ENCODE results near the gene C11orf65. TPM values are rescaled to one million over a fixed set of nuclear protein-coding genes. Genes with fewer than 3 reads are reported as not detected.

The C11orf65 gene
- total RNA-seq, 1 donor from 2014 or later: 1.5 TPM

DNA sequence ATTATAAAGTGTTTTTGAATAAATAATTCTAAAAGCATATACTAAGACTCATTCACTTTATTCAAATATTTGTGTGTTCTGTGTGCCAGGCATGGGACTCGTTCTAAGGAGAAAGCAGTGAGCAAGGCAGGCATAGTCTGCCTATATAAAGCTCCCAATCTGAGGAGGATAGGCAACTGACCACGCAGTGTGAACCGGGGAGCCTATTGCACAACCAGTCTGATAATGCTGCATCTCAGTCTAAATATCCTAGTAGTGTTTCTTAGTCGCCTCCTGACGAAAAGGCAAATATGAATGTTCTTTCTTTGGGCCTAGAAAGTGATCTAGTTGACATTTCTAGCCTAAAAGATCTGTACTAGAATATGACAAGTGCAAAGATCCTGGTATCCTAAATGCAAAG lies 98.3 kb downstream of the C11orf65 start:
- DNase-seq: no peak

DNA sequence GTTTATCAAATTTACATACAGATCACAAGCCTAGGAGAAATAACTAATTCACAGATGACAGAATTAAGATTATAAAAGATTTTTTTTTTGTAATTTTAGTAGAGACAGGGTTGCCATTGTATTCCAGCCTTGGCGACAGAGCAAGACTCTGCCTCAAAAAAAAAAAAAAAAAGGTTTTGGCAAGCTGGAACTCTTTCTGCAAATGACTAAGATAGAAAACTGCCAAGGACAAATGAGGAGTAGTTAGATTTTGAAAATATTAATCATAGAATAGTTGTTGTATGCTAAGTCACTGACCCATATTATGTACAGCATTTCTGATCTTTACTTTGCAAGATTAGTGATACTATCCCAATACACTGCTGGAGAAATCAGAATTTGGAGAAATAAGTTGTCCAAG lies 99.2 kb downstream of the C11orf65 start:
- DNase-seq: no peak

DNA sequence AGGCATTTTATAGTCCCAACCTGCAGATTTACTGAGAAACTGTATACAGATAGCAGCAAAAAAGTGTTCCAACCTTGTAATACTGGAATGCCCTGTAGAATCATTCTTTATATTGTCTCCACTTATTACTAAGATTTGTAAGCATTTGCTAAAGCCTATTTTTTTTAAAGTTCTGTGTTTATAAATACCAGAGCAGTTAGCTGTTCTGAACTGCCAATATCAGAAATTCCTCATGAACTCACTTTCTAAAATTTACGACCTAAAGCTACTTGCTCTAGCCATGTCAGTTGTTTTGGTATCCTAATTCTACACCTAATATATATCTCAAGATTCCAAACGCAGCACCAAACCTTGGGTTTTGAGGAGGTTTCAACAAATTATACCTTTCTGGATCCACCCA lies 103.2 kb downstream of the C11orf65 start:
- no peak for DNase-seq

DNA sequence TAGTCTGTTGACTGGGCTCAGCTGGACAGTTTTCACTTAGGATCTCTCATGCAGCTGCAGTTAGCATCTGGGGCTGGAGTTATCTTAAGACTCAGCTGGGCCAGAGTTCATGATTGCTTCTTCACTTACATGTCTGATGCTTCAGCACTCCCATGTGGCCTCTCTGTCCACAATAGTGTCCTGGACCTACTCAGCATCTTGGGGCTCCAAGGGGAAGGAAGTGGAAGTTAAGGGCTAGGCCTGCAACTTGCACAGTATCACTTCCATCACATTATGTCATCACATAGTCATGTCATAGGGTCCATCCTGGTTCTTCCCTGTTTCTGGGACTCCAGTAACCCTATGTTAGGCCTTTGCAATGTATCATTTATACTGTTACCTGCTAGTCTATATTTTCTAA lies 115.9 kb downstream of the C11orf65 start:
- DNase-seq: no peak

DNA sequence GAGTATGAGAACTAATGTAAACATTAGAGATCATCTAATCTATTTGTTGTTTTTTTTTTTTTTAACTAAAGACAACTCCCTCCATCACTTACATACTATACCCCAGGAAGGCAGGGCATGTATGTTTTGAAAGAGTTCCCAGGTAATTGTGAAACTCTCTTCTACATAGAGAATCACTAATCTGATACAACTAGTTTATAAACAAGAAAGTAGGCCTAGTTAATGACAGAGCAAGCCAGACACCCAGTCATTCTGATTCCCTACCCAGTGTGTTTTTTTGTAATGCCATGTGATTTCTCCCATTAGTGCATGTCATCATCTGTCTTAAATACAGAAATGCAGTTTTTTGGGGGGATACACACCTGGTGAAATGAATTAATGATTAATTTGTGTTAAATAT lies 120.9 kb downstream of the C11orf65 start:
- no peak for DNase-seq

DNA sequence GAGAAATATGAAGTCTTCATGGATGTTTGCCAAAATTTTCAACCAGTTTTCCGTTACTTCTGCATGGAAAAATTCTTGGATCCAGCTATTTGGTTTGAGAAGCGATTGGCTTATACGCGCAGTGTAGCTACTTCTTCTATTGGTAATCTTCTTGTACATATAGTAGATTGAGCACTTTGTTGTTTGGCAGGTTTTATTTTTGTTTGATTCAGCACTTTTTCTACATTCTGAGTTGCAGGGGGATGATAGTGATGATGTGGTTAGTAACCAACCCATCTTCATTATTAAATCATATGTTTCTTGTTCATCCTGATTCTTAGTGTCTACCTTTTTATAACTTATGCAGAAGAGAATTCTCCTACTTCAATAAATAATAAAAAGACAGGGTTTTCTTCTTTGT lies 121.6 kb downstream of the C11orf65 start:
- no peak for DNase-seq

DNA sequence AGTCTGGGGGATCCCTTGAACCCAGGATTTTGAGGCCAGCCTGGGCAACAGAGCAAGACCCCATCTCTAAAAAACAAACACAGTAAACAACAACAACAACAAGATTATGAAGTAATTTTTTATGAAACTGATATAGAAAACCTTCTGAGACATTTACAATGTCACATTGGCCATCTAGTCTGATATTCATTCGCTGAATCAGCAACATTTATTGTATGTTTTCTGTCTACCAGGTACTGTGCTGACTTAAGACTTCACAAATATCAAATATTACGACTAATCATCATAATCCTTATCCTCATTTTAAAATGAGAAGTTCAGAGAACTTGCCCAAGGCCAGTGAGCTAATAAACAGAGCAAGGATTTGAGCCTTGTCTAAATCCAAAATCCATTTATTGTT lies 123.6 kb downstream of the C11orf65 start:
- no peak for DNase-seq

DNA sequence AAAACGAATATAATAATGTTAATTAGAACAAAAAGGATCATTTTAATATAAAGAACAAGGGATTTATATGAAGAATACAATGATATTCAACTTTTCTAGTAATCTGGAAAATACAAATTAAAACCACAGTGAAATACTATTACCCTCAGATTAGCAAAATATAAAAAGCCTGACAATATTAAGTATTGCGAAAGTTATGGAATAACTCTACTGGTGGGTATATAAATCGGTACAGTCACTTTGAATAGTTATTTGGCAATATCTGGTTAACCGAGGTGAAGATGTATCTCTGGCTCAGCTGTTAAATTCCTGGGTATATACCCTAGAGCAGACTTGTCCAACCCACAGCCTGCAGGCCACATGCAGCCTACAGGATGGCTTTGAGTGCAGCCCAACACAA lies 125.7 kb downstream of the C11orf65 start:
- no peak for DNase-seq

DNA sequence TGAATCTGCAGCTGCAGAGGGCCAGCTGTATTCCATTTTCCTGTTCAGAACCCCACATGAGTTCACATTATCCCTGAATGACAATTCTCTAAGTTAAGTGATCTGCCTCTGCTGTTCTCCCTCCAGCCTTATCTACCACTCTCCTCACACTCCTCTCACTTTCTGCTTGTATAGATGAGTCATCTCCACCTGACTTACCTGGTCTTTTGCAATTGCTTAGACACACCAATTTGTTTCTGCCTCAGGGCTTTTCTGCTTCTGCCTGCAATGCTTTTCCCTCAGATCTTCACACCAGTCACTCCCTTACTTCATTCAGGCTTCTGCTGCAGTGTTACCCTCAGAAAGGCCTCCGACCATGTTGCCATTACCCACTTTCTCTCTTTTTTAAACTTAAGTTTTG lies 126.4 kb downstream of the C11orf65 start:
- DNase-seq: no peak

DNA sequence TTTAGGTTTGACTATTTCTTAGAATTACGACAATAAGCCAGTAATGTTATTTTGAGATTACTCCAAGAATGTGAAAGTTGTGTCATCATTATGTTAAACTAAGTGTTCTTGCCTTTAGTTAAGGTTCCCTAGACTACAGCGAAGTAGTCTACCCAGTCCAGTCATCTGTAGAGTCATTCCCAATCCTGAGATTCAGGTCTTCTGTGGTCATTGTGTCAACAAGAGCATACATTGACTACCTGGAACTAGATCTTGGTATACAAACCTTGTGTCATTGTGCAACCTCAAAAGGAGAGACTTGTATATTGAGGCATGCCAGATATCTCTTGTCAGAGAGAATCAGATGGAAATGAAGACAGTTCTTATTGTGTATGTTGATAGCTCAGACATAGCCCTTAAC lies 128.6 kb downstream of the C11orf65 start:
- DNase-seq: no peak

DNA sequence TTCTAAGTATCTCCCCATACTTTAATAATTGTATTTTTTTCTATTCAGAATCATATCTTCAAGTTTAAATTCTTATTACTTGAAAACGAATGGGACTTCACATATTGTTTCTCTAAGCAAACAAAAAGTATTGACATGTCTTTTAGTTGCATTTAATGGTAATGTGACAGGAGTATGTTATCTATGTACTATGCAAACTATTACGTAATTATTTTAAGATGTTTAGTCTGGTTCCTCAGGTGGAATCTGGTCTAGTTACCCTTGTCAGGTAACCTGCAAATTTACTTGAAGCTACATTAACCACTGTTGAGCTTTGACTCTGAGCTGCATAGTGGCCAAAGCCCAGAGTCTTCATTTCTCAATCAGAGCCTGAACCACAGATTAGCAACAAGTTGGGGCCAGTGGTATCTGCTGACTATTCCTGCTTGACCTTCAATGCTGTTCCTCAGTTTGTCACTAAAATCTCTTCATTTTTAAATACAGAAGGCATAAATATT lies 133.9 kb downstream of the C11orf65 start:
- DNase-seq: no peak

Other genes with a start within 250 kb of the C11orf65 start
- 17.5 TPM for gene NPAT, start 244.9 kb downstream of the C11orf65 start, total RNA-seq
- gene ATM, start 244.5 kb downstream of the C11orf65 start, total RNA-seq: 93.8 TPM
- gene POGLUT3, start 30.9 kb upstream of the C11orf65 start, total RNA-seq: 49.1 TPM
- 17.6 TPM for gene EXPH5, start 126.2 kb upstream of the C11orf65 start, total RNA-seq
- 23.8 TPM for gene DDX10, start 197.5 kb upstream of the C11orf65 start, total RNA-seq

Data from skin of body (tissue), 2 donors.